ENCODE results near the gene DCC.

The DCC gene

GRCh38 chr18:52620926-52621439, 281.0 kb downstream of the DCC start:
- Mint-ChIP-seq H3K27me3 (ENCODE audit: low read depth, poor library complexity) (no peaks in the 10 kb centered on the region), H3K4me1 (no peaks in the 10 kb centered on the region)

GRCh38 chr18:52624702-52625101, 284.7 kb downstream of the DCC start:
- no peak for DNase-seq
- Mint-ChIP-seq H3K4me1 (no peaks in the 10 kb centered on the region), H3K4me3 (no peak overlapping the region), H3K27ac (no peak overlapping the region), H3K27me3 (ENCODE audit: low read depth, poor library complexity) (no peaks in the 10 kb centered on the region), H3K36me3 (ENCODE audit: low read depth) (no peaks in the 10 kb centered on the region), H3K9me3 (no peaks in the 10 kb centered on the region)
- no peak for TF ChIP-seq CTCF (IDR thresholded peaks at IDR 0.05)

More at GRCh38 chr18:52620926-52621439, 281.0 kb downstream of the DCC start:
- no peaks in the 10 kb centered on the region for H3K9me3 Mint-ChIP-seq
- H3K27ac Mint-ChIP-seq, result no peak overlapping the region
- H3K36me3 Mint-ChIP-seq (ENCODE audit: low read depth), result no peaks in the 10 kb centered on the region
- no peak for DNase-seq
- H3K4me3 Mint-ChIP-seq, result no peak overlapping the region
- no peak for TF ChIP-seq CTCF (IDR thresholded peaks at IDR 0.05)

GRCh38 chr18:52636536-52636935, 296.5 kb downstream of the DCC start:
- DNase-seq, result no peak
- Mint-ChIP-seq H3K27me3 (ENCODE audit: low read depth, poor library complexity) (peaks cover 9% of the 10 kb centered on the region), H3K4me3 (no peak overlapping the region), H3K9me3 (peaks cover 13% of the 10 kb centered on the region), H3K36me3 (ENCODE audit: low read depth) (no peaks in the 10 kb centered on the region), H3K27ac (no peak overlapping the region), H3K4me1 (no peaks in the 10 kb centered on the region)
- no peak for TF ChIP-seq CTCF (IDR thresholded peaks at IDR 0.05)

GRCh38 chr18:52648201-52648600, 308.2 kb downstream of the DCC start:
- TF ChIP-seq CTCF (IDR thresholded peaks at IDR 0.05), result no peak
- no peak overlapping the region for H3K27ac Mint-ChIP-seq
- H3K36me3 Mint-ChIP-seq (ENCODE audit: low read depth), result no peaks in the 10 kb centered on the region
- peaks cover 5% of the 10 kb centered on the region for H3K27me3 Mint-ChIP-seq (ENCODE audit: low read depth, poor library complexity)
- H3K4me1 Mint-ChIP-seq, result peaks cover 6% of the 10 kb centered on the region
- no peaks in the 10 kb centered on the region for H3K9me3 Mint-ChIP-seq
- H3K4me3 Mint-ChIP-seq, result no peak overlapping the region
- no peak for DNase-seq

- DNase-seq, result no peak
- peaks cover 6% of the 10 kb centered on the region for H3K4me1 Mint-ChIP-seq
- H3K27ac Mint-ChIP-seq, result no peak overlapping the region
- no peak for TF ChIP-seq CTCF (IDR thresholded peaks at IDR 0.05)
- no peaks in the 10 kb centered on the region for H3K36me3 Mint-ChIP-seq (ENCODE audit: low read depth)
- H3K4me3 Mint-ChIP-seq, result no peak overlapping the region
- peaks cover 8% of the 10 kb centered on the region for H3K27me3 Mint-ChIP-seq (ENCODE audit: low read depth, poor library complexity)
- H3K9me3 Mint-ChIP-seq, result no peaks in the 10 kb centered on the region
Observed at GRCh38 chr18:52652391-52652790, 312.4 kb downstream of the DCC start.

- TF ChIP-seq CTCF (IDR thresholded peaks at IDR 0.05), result no peak
- peaks cover 9% of the 10 kb centered on the region for H3K27me3 Mint-ChIP-seq (ENCODE audit: low read depth, poor library complexity)
- H3K4me1 Mint-ChIP-seq, result peaks cover 5% of the 10 kb centered on the region
- H3K36me3 Mint-ChIP-seq (ENCODE audit: low read depth), result no peaks in the 10 kb centered on the region
- H3K4me3 Mint-ChIP-seq, result no peak overlapping the region
- no peaks in the 10 kb centered on the region for H3K9me3 Mint-ChIP-seq
- H3K27ac Mint-ChIP-seq, result no peak overlapping the region
- DNase-seq, result no peak
Observed at GRCh38 chr18:52657043-52657805, 317.2 kb downstream of the DCC start.

Measured in nephron progenitor cell (in vitro differentiated cells).